B cell (primary cell): ENCODE measurements around the gene SLC15A3. TPM values are rescaled to one million over a fixed set of nuclear protein-coding genes. Genes with fewer than 3 reads are reported as not detected.

ENCODE experiments used
- ATAC-seq: fragments of 200-7000 bp; cut with Tn5 transposase; one replicate; pipeline ENCODE4 v1.10.0; 2021; ENCODE audit warnings: low read depth, mild to moderate bottlenecking, moderate number of reproducible peaks, moderate library complexity
- CTCF ChIA-PET: fragments of 350-600 bp; sonication (Branson Sonifier 250); formaldehyde crosslinking; loops from one replicate; lab custom pipeline; 2021; ENCODE audit warnings: antibody characterized with exemption, inconsistent platforms; lab: Charles Lee
- POLR2A ChIA-PET: fragments of 350-600 bp; sonication (Branson Sonifier 250); formaldehyde crosslinking; loops from one replicate; lab custom pipeline; 2021; ENCODE audit warnings: antibody characterized with exemption; lab: Charles Lee
- DNase-seq: peaks from one replicate; pipeline ENCODE4 v3.0.0; 2013
- H2AFZ ChIP-seq: 2 replicates; pipeline ENCODE4 v1.6.1; 2012; ENCODE audit warnings: mild to moderate bottlenecking, low read depth, low read length; ENCODE audit not compliant: insufficient read depth, poor library complexity, severe bottlenecking
- H3K27ac ChIP-seq, 2 donors: 1 replicate in 1 of 2; 2 replicates in 1 of 2; pipeline ENCODE4 v1.5.1; 2012 to 2013; ENCODE audit warnings: low read length in 2 of 2, mild to moderate bottlenecking in 2 of 2, moderate library complexity in 1 of 2
- H3K27me3 ChIP-seq, 4 experiments: fragments of 200-600 bp in 1 of 4; sonication (generic) in 1 of 4; replicated peaks in 1 of 4; 1 replicate in 2 of 4; 2 replicates in 2 of 4; pipeline versions ENCODE4 v1.6.1 to v1.7.0; 2013 to 2016; ENCODE audit warnings: low read length in 3 of 4, mild to moderate bottlenecking in 2 of 4, mixed read lengths in 1 of 4, moderate library complexity in 1 of 4; ENCODE audit not compliant: insufficient read depth in 4 of 4, control insufficient read depth in 3 of 4; ENCODE audit errors: control extremely low read depth in 1 of 4
- H3K36me3 ChIP-seq, 2 experiments: replicated peaks in 1 of 2; 1 replicate in 1 of 2; 2 replicates in 1 of 2; pipeline versions ENCODE4 v1.6.1 to v1.7.1; 2013; ENCODE audit warnings: low read length in 1 of 2; ENCODE audit not compliant: insufficient read depth in 2 of 2, control insufficient read depth in 1 of 2; ENCODE audit errors: control extremely low read depth in 1 of 2, extremely low read depth in 1 of 2
- H3K4me1 ChIP-seq, 2 donors: fragments of 200-600 bp in 1 of 2; sonication (generic) in 1 of 2; 1 replicate in 1 of 2; 2 replicates in 1 of 2; pipeline versions ENCODE4 v1.5.1 to v1.6.1; 2013 to 2017; ENCODE audit warnings: low read length in 2 of 2; ENCODE audit not compliant: control insufficient read depth in 2 of 2, insufficient read depth in 2 of 2
- H3K4me2 ChIP-seq: replicated peaks from 2 replicates; pipeline ENCODE3; 2012; ENCODE audit warnings: mild to moderate bottlenecking, low read depth, low read length; ENCODE audit not compliant: poor library complexity, severe bottlenecking
- H3K4me3 ChIP-seq, 5 experiments: fragments of 200-600 bp in 1 of 5; sonication (generic) in 1 of 5; 1 replicate in 3 of 5; 2 replicates in 2 of 5; pipeline versions ENCODE4 v1.5.1 to v1.7.0; 2011 to 2016; ENCODE audit warnings: low read length in 4 of 5, mild to moderate bottlenecking in 4 of 5, low read depth in 2 of 5, control low read depth in 1 of 5, moderate library complexity in 1 of 5; ENCODE audit not compliant: insufficient read depth in 1 of 5; ENCODE audit errors: control extremely low read depth in 1 of 5, extremely low read depth in 1 of 5
- H3K79me2 ChIP-seq: fragments of 200-600 bp; sonication (generic); one replicate; pipeline ENCODE4 v1.6.0; 2016; ENCODE audit warnings: low read length; ENCODE audit not compliant: control insufficient read depth, insufficient read depth
- H3K9ac ChIP-seq: fragments of 200-600 bp; sonication (generic); 2 replicates; pipeline ENCODE4 v1.6.1; 2017; ENCODE audit warnings: mild to moderate bottlenecking, low read length, moderate library complexity
- H3K9me3 ChIP-seq, 3 donors: one replicate each; pipeline versions ENCODE4 v1.6.1 to v1.7.1; 2013; ENCODE audit warnings: low read length in 2 of 3; ENCODE audit not compliant: control insufficient read depth in 2 of 3, insufficient read depth in 1 of 3; ENCODE audit errors: control extremely low read depth in 1 of 3
- H4K20me1 ChIP-seq: 2 replicates; pipeline ENCODE4 v1.6.0; 2012; ENCODE audit warnings: mild to moderate bottlenecking, low read length; ENCODE audit not compliant: insufficient read depth, control insufficient read depth, poor library complexity, severe bottlenecking
- H3K27ac Mint-ChIP-seq: one replicate; pipeline ENCODE4 v1.8.0; 2021; ENCODE audit warnings: mixed read lengths
- H3K27me3 Mint-ChIP-seq: one replicate; pipeline ENCODE4 v1.8.0; 2021; ENCODE audit warnings: mixed read lengths
- H3K4me1 Mint-ChIP-seq: one replicate; pipeline ENCODE4 v1.8.0; 2021; ENCODE audit warnings: mixed read lengths
- H3K4me3 Mint-ChIP-seq: one replicate; pipeline ENCODE4 v1.8.0; 2021; ENCODE audit warnings: mixed read lengths
- H3K9me3 Mint-ChIP-seq: one replicate; pipeline ENCODE4 v1.8.0; 2022; ENCODE audit warnings: mixed read lengths; ENCODE audit not compliant: insufficient read depth
- CTCF ChIP-seq: fragments of 200-600 bp; IDR thresholded peaks from one replicate; pipeline ENCODE4 v1.8.0; 2022; ENCODE audit warnings: antibody characterized with exemption, mild to moderate bottlenecking
- EZH2 ChIP-seq: IDR thresholded peaks from 2 replicates; pipeline ENCODE4 v1.6.1; 2012; ENCODE audit warnings: borderline replicate concordance, low read depth, mild to moderate bottlenecking, moderate library complexity, low read length; ENCODE audit not compliant: insufficient read depth, poor library complexity, severe bottlenecking
- WGBS: methylation state at CpG from one replicate; pipeline ENCODE4 v1.1.5; 2013; ENCODE audit warnings: missing lambda C conversion rate; ENCODE audit not compliant: insufficient coverage; 5-methylcytosine and 5-hydroxymethylcytosine counted together
- intact Hi-C: fragments of 100-400 bp; cut with micrococcal nuclease; formaldehyde crosslinking; loops from one replicate; pipeline ENCODE4 v1.10.0; 2022
- polyA plus RNA-seq: library from polyadenylated mRNA; depleted of rRNA; stranded (reverse); fragments of >200 nt; gene quantifications from 2 replicates; pipeline ENCODE4 v1.2.3, GENCODE V29; 2012
- total RNA-seq, 2 donors: library from RNA; stranded (reverse); fragments of 120-200 nt in 1 of 2; gene quantifications; 1 replicate in 1 of 2; 2 replicates in 1 of 2; pipeline versions ENCODE4 v1.2.3 to v1.2.4, GENCODE V29; 2013 to 2022

SLC15A3 gene
- total and polyA plus RNA-seq, 2 donors (not counting 1 experiment from before 2014, with no cell fraction given), result 61.5 to 91.4 TPM

DNA sequence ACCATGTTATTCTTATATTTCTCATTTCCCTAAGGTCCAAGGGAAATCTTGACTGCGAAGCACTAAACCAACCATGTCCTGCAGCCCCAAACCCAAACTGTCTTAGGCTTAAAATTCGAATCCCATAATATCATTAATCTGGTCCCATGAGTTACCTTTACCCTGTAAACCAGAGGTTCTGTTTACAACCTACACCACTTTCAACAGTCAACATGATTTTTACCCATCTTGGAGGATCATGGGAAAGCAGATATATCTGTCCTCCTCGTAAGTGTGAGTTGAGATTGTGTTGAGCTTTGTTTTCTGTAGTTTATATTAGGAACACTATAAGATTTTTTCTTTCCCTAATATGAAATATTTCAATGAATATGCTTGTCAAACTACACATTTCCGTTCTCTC, 52.0 kb downstream of the SLC15A3 start:
- no peaks in the 10 kb centered on the region for H3K27me3 ChIP-seq
- ChIA-PET POLR2A (interaction anchor here (0.6 kb wide), 1 partner anchor 39 kb away, joined by 3 read pairs; no protein-coding TSS in a partner anchor), CTCF (interaction anchor here (0.6 to 10.2 kb wide), 19 partner anchors 7 to 635 kb away, joined by 3 to 129 read pairs (median 5); partner anchors contain the start of genes PTGDR2 and TMEM109)
- ATAC-seq (no peak), DNase-seq (no peak)
- no peak overlapping the region for H3K9ac ChIP-seq
- no peak overlapping the region for H3K27ac ChIP-seq
- peaks cover 6 to 10% of the 10 kb centered on the region in 2 donors for H3K4me1 ChIP-seq
- no peak overlapping the region for H3K4me3 ChIP-seq
- peaks cover 36% of the 10 kb centered on the region for H3K79me2 ChIP-seq
- 86% methylated on average over 2 of the region's 4 CpGs for WGBS
- Mint-ChIP-seq H3K9me3 (no peaks in the 10 kb centered on the region), H3K27me3 (no peaks in the 10 kb centered on the region), H3K4me3 (no peak overlapping the region), H3K27ac (no peak overlapping the region), H3K4me1 (peaks cover 14% of the 10 kb centered on the region)
- no peak overlapping the region for H3K4me2 ChIP-seq
- H4K20me1 ChIP-seq, result peaks cover 45% of the 10 kb centered on the region
- H3K36me3 ChIP-seq, result peaks cover 3 to 87% of the 10 kb centered on the region in 2 experiments
- no peaks in the 10 kb centered on the region for H3K9me3 ChIP-seq
- H2AFZ ChIP-seq, result no peak overlapping the region
- TF ChIP-seq EZH2 (no peak), CTCF (no peak)
- intact Hi-C loops, result loop anchor here (1.0 kb wide), 3 partner anchors 69 to 287 kb away; no protein-coding TSS in a partner anchor
